AG10803 (cell line): ENCODE data around the gene NEUROD2.

ENCODE experiments used
- DNase-seq: peaks from one replicate; pipeline ENCODE4 v3.0.0; 2010; ENCODE audit warnings: low read depth
- H3K4me3 ChIP-seq: 2 replicates; pipeline ENCODE4 v1.5.1; 2011; ENCODE audit warnings: mild to moderate bottlenecking, low read length, control low read depth
- TF ChIP-seq, protein P1 (sequence below): conservative IDR thresholded peaks from 2 replicates; pipeline ENCODE4 v1.5.1; 2011; ENCODE audit warnings: mild to moderate bottlenecking, low read length, control low read depth, inconsistent platforms

The NEUROD2 gene

GRCh38 chr17:39625198-39625785 lies 17.6 kb upstream of the NEUROD2 start:
- TF ChIP-seq, protein P1, sequence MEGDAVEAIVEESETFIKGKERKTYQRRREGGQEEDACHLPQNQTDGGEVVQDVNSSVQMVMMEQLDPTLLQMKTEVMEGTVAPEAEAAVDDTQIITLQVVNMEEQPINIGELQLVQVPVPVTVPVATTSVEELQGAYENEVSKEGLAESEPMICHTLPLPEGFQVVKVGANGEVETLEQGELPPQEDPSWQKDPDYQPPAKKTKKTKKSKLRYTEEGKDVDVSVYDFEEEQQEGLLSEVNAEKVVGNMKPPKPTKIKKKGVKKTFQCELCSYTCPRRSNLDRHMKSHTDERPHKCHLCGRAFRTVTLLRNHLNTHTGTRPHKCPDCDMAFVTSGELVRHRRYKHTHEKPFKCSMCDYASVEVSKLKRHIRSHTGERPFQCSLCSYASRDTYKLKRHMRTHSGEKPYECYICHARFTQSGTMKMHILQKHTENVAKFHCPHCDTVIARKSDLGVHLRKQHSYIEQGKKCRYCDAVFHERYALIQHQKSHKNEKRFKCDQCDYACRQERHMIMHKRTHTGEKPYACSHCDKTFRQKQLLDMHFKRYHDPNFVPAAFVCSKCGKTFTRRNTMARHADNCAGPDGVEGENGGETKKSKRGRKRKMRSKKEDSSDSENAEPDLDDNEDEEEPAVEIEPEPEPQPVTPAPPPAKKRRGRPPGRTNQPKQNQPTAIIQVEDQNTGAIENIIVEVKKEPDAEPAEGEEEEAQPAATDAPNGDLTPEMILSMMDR, result no peak
- no peak overlapping the region for H3K4me3 ChIP-seq
- DNase-seq, result no peak

GRCh38 chr17:39624313-39624712 lies 16.6 kb upstream of the NEUROD2 start:
- H3K4me3 ChIP-seq, result no peak overlapping the region
- DNase-seq, result no peak
- TF ChIP-seq, protein P1, result no peak

GRCh38 chr17:39623356-39623950 lies 15.7 kb upstream of the NEUROD2 start:
- H3K4me3 ChIP-seq, result no peak overlapping the region

DNA sequence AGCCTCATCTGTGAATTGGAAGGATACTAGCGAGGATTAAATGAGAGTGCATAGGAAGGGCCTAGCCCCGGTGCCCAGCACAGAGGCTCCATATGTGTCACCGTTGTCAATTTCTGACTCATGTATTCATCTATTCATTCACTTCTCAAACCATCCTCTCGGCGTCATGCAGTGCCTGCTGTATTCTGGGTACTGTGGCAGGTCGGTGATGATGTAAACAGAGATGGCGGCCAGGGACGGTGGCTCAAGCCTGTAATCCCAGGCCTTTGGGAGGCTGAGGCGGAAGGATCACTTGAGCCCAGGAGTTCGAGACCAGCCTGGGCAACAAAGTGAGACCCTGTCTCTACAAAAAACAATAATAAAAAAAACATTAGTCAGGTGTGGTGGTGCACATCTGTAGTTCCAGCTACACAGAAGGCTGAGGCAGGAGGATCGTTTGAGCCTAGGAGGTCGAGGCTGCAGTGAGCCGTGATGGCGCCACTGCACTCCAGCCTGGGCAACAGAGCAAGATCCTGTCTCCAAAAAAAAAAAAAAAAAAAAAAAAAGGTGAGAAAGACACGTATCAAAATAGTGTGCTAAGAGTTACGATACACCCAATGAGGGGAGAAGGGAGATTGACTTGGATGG lies 14.8 kb upstream of the NEUROD2 start:
- TF ChIP-seq, protein P1, result no peak
- no peak for DNase-seq
- no peak overlapping the region; the same call in 1 of the 2 replicates for H3K4me3 ChIP-seq

More at GRCh38 chr17:39623356-39623950, 15.7 kb upstream of the NEUROD2 start:
- DNase-seq, result peak; percentile 55
- TF ChIP-seq, protein P1, result peak; percentile 90

- DNase-seq, result peak; percentile 65
- TF ChIP-seq, protein P1, result peak; percentile 100
- H3K4me3 ChIP-seq, result no peak overlapping the region; the same call in 1 of the 2 replicates
Observed at GRCh38 chr17:39621523-39622379, 14.0 kb upstream of the NEUROD2 start.

- H3K4me3 ChIP-seq, result no peak overlapping the region
- TF ChIP-seq, protein P1, result no peak
- DNase-seq, result no peak
Observed at GRCh38 chr17:39619786-39620101, 12.0 kb upstream of the NEUROD2 start.
